GM23338 (cell line): ENCODE measurements around the gene JAKMIP1. TPM values are rescaled to one million over a fixed set of nuclear protein-coding genes. Genes with fewer than 3 reads are reported as not detected.

Source experiments
- ATAC-seq: fragments of 200-7000 bp; cut with Tn5 transposase; 3 replicates; pipeline ENCODE4 v1.9.1; 2020
- DNase-seq: peaks from one replicate; pipeline ENCODE4 v3.0.0-alpha.2; 2015; ENCODE audit warnings: low spot score
- H2AFZ ChIP-seq: fragments of 200-600 bp; sonication (generic); 2 replicates; pipeline ENCODE4 v1.8.0; 2016; ENCODE audit warnings: antibody characterized with exemption, mild to moderate bottlenecking, moderate library complexity
- H3F3A ChIP-seq: fragments of 200-600 bp; sonication (generic); replicated peaks from 2 replicates; pipeline ENCODE4 v1.8.0; 2017; ENCODE audit warnings: antibody characterized with exemption, mixed run types, low read depth
- H3K27ac ChIP-seq: fragments of 200-600 bp; sonication (generic); 2 replicates; pipeline ENCODE4 v1.6.1; 2016; ENCODE audit warnings: low read depth
- H3K27me3 ChIP-seq: fragments of 200-600 bp; sonication (generic); 2 replicates; pipeline ENCODE4 v1.8.0; 2016; ENCODE audit warnings: mild to moderate bottlenecking, mixed run types, moderate library complexity; ENCODE audit not compliant: insufficient read depth
- H3K36me3 ChIP-seq: fragments of 200-600 bp; sonication (generic); 2 replicates; pipeline ENCODE4 v1.8.0; 2016; ENCODE audit warnings: mild to moderate bottlenecking; ENCODE audit not compliant: insufficient read depth
- H3K4me1 ChIP-seq: fragments of 200-600 bp; sonication (generic); 2 replicates; pipeline ENCODE4 v1.8.0; 2016; ENCODE audit warnings: mild to moderate bottlenecking, moderate library complexity; ENCODE audit not compliant: insufficient read depth
- H3K4me2 ChIP-seq: fragments of 200-600 bp; sonication (generic); 2 replicates; pipeline ENCODE4 v1.7.1; 2017; ENCODE audit warnings: mixed run types
- H3K4me3 ChIP-seq: fragments of 200-600 bp; sonication (generic); 2 replicates; pipeline ENCODE4 v1.6.1; 2016; ENCODE audit warnings: mixed run types
- H3K79me2 ChIP-seq: fragments of 200-600 bp; sonication (generic); replicated peaks from 2 replicates; pipeline ENCODE4 v1.8.0; 2017; ENCODE audit warnings: mild to moderate bottlenecking; ENCODE audit not compliant: insufficient read depth
- H3K9me2 ChIP-seq: fragments of 200-600 bp; sonication (generic); 2 replicates; pipeline ENCODE4 v1.8.0; 2017; ENCODE audit not compliant: insufficient read depth
- H4K20me1 ChIP-seq: fragments of 200-600 bp; sonication (generic); replicated peaks from 2 replicates; pipeline ENCODE4 v1.8.0; 2017; ENCODE audit warnings: mild to moderate bottlenecking; ENCODE audit not compliant: insufficient read depth
- H3K27ac Mint-ChIP-seq: 2 replicates; pipeline ENCODE4 v1.8.0; 2020; ENCODE audit warnings: inconsistent platforms, mild to moderate bottlenecking, moderate library complexity, mixed read lengths
- H3K27me3 Mint-ChIP-seq: 3 replicates; pipeline ENCODE4 v1.8.0; 2022; ENCODE audit warnings: low read depth, mild to moderate bottlenecking, moderate library complexity, mixed read lengths, inconsistent platforms; ENCODE audit not compliant: insufficient read depth, poor library complexity
- H3K36me3 Mint-ChIP-seq: 3 replicates; pipeline ENCODE4 v1.8.0; 2021; ENCODE audit warnings: low read depth, mild to moderate bottlenecking, inconsistent platforms, moderate library complexity, mixed read lengths
- H3K4me1 Mint-ChIP-seq: 3 replicates; pipeline ENCODE4 v1.8.0; 2020; ENCODE audit warnings: mild to moderate bottlenecking, inconsistent platforms, mixed read lengths
- H3K4me3 Mint-ChIP-seq: 3 replicates; pipeline ENCODE4 v1.8.0; 2021; ENCODE audit warnings: moderate library complexity, mild to moderate bottlenecking, inconsistent platforms, mixed read lengths
- H3K9me3 Mint-ChIP-seq: 3 replicates; pipeline ENCODE4 v1.8.0; 2020; ENCODE audit warnings: moderate library complexity, mild to moderate bottlenecking, inconsistent platforms, mixed read lengths
- CREB1 ChIP-seq: fragments of 250-450 bp; sonication (Bioruptor Pico); IDR thresholded peaks from 2 replicates; pipeline ENCODE4 v1.5.0; 2020; ENCODE audit warnings: low read depth, mild to moderate bottlenecking, moderate library complexity
- CTCF ChIP-seq, 2 experiments: fragments of 200-600 bp in 1 of 2; sonication (generic) in 1 of 2; conservative IDR thresholded peaks; 2 replicates each; pipeline versions ENCODE4 v1.5.1 to v1.6.1; 2016 to 2017; ENCODE audit warnings: antibody characterized with exemption in 2 of 2, low read depth in 2 of 2, mild to moderate bottlenecking in 2 of 2, moderate library complexity in 1 of 2
- EZH2 ChIP-seq: fragments of 200-600 bp; sonication (generic); IDR thresholded peaks from one replicate; pipeline ENCODE4 v1.8.0; 2017; ENCODE audit warnings: antibody characterized with exemption, mild to moderate bottlenecking, low read depth; ENCODE audit not compliant: unreplicated experiment
- EZH2phosphoT487 ChIP-seq: fragments of 200-600 bp; sonication (generic); IDR thresholded peaks from one replicate; pipeline ENCODE4 v1.8.1; 2018; ENCODE audit warnings: antibody characterized with exemption; ENCODE audit not compliant: unreplicated experiment
- NANOG ChIP-seq: IDR thresholded peaks from 2 replicates; pipeline ENCODE4 v1.6.1; 2016; ENCODE audit warnings: antibody characterized with exemption, borderline replicate concordance
- POLR2AphosphoS5 ChIP-seq: IDR thresholded peaks from 2 replicates; pipeline ENCODE4 v1.6.1; 2016; ENCODE audit warnings: antibody characterized with exemption, low read depth
- STAT1 ChIP-seq: IDR thresholded peaks from one replicate; pipeline ENCODE4 v1.6.1; 2016; ENCODE audit warnings: antibody characterized with exemption; ENCODE audit not compliant: unreplicated experiment
- ZNF114 ChIP-seq: fragments of 250-450 bp; sonication (Bioruptor Pico); IDR thresholded peaks from 2 replicates; pipeline ENCODE4 v1.5.0; 2020; ENCODE audit warnings: mild to moderate bottlenecking, moderate library complexity
- ZNF331 ChIP-seq: fragments of 250-450 bp; sonication (Bioruptor Pico); IDR thresholded peaks from 2 replicates; pipeline ENCODE4 v1.5.0; 2020; ENCODE audit warnings: low read depth, mild to moderate bottlenecking, moderate library complexity
- ZNF462 ChIP-seq: fragments of 250-450 bp; sonication (Bioruptor Pico); IDR thresholded peaks from 2 replicates; pipeline ENCODE4 v1.5.0; 2020; ENCODE audit warnings: mild to moderate bottlenecking, moderate library complexity
- polyA plus RNA-seq: library from polyadenylated mRNA; unstranded; fragments of >200 nt; fragmentation: Nextera tagmentation; extraction: Ambion mirVana; gene quantifications from 2 replicates; pipeline ENCODE4 v1.2.1, GENCODE V29; 2016
- total RNA-seq: library from RNA; depleted of rRNA; stranded (reverse); fragments of >200 nt; shearing (Covaris generic); gene quantifications from 2 replicates; pipeline ENCODE4 v1.2.3, GENCODE V29; 2014
- TF ChIP-seq, protein P1 (sequence below): IDR thresholded peaks from 2 replicates; pipeline ENCODE4 v1.6.1; 2016; ENCODE audit warnings: antibody characterized with exemption

Gene JAKMIP1
- total and polyA plus RNA-seq, 2 experiments from 2014 or later: 4.6 to 5.1 TPM

- TF ChIP-seq CTCF (conservative IDR thresholded peaks at IDR 0.05; ENCODE audit: low read depth in 2 of 2) (no peak), NANOG (no peak)
- TF ChIP-seq, protein P1, sequence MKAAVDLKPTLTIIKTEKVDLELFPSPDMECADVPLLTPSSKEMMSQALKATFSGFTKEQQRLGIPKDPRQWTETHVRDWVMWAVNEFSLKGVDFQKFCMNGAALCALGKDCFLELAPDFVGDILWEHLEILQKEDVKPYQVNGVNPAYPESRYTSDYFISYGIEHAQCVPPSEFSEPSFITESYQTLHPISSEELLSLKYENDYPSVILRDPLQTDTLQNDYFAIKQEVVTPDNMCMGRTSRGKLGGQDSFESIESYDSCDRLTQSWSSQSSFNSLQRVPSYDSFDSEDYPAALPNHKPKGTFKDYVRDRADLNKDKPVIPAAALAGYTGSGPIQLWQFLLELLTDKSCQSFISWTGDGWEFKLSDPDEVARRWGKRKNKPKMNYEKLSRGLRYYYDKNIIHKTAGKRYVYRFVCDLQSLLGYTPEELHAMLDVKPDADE: no peak
These were observed 212.1 kb downstream of the JAKMIP1 start (continued) for GRCh38 chr4:5988086-5988845.

DNA sequence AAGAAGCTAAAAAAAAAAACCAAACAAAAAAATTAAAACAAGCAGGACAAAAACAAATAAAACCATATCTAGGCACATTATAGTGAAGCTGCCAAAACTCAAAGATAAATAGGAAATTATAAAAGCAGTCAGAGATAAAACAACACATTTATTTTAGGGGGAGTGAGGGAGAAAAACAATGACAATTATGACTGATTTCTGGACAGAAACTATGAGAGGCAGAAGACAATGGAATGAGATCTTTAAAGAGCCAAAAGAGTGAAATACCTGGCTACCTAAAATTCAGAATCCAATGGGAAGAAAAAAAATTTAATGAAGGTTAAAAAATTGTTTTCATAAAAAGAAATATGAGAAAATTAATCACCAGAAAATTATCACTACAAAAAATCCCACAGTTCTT is 215.5 kb downstream of the JAKMIP1 start:
- Histone ChIP-seq H3K9me2 (peaks cover 3% of the 10 kb centered on the region; the same call in 1 of the 2 replicates), H3K4me2 (no peak overlapping the region), H3K27ac (no peak overlapping the region), H3K4me3 (no peak overlapping the region), H3K4me1 (no peaks in the 10 kb centered on the region), H3F3A (no peaks in the 10 kb centered on the region), H3K79me2 (no peaks in the 10 kb centered on the region), H4K20me1 (no peaks in the 10 kb centered on the region), H3K27me3 (no peaks in the 10 kb centered on the region), H3K36me3 (no peaks in the 10 kb centered on the region), H2AFZ (no peak overlapping the region)
- H3K36me3 Mint-ChIP-seq: peaks cover 13% of the 10 kb centered on the region; the same call in 2 of the 3 replicates
- no peaks in the 10 kb centered on the region; the same call in 2 of the 3 replicates for H3K4me1 Mint-ChIP-seq
- no peak overlapping the region for H3K4me3 Mint-ChIP-seq
- H3K9me3 Mint-ChIP-seq: peaks cover 33% of the 10 kb centered on the region
- peaks cover 6% of the 10 kb centered on the region for H3K27me3 Mint-ChIP-seq
- no peak overlapping the region for H3K27ac Mint-ChIP-seq
- DNase-seq: no peak
- ATAC-seq: no peak
- no peak for TF ChIP-seq EZH2
- no peak for TF ChIP-seq POLR2AphosphoS5
- no peak for TF ChIP-seq EZH2phosphoT487
- TF ChIP-seq, protein P1: no peak
- TF ChIP-seq ZNF114: no peak
- no peak for TF ChIP-seq CTCF (conservative IDR thresholded peaks at IDR 0.05; ENCODE audit: low read depth in 2 of 2)
- no peak for TF ChIP-seq ZNF462 (CRISPR knock-in tag)
- no peak for TF ChIP-seq CREB1 (CRISPR knock-in tag)
- no peak for TF ChIP-seq NANOG
- TF ChIP-seq STAT1: no peak
- TF ChIP-seq ZNF331: no peak
